NCI-H446 (cell line): ENCODE results near the gene GSN.
A peak's percentile ranks its signal among the peaks of the same experiment; 100 is the strongest.

Experiments
- DNase-seq, 2 experiments: peaks; one replicate each; lab custom pipeline; 2025; lab: John Stamatoyannopoulos, UW

GSN gene

DNA sequence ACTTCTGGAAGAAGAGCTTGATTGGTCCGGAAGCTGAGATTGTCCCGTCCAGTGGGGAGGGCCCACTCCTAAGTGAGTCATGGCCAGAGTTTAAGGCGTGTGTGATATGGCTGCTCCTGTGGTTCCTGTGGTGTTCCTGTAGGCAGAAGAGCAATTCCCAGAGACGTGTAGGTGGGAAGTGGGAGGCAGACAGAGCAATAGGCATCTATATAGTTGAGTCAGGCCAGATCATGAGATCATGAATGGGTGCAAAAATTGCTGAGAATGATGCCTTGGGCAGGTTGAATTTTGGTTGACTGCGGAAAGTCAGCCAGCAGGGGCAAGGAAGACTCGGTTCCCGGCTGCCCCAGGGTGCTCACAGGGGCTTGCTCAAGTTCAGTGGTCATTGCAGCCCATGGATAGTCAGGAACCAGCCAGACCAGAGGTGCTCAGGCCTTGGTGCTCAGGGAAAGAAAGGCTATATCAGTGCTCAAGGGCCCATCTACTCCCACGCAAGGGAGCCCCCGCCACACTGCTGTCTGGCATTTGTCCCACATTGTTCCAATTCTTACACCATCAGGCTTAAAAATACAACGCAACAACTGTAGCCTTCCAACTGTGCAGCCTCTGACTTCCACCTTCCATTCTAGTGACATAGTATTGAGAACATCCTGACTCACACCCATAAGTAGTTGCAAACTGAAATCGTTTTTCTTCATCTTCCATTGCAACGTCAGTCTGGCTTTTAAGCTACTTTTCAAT lies 21.0 kb upstream of the GSN start:
- DNase-seq = no peak

DNA sequence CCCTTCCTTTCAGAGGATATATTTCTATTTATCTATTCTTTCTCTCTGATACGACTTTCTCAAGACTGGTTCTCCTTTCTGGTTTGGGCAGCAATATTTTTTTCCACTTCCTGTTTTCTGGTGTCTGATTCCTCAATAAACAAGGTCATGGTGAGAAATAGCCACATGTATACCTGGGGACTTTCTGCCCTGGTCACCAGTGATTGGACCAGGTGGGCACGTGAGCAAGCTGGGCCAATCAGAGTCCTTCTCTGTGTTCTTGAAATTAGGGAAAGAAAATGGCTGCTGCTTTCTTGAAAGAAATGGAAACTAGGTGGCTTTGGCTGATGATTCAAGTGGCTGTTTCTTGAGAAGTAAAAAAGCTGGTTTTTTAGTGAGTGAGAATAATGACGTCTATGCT lies 18.4 kb upstream of the GSN start:
- DNase-seq = no peak

DNA sequence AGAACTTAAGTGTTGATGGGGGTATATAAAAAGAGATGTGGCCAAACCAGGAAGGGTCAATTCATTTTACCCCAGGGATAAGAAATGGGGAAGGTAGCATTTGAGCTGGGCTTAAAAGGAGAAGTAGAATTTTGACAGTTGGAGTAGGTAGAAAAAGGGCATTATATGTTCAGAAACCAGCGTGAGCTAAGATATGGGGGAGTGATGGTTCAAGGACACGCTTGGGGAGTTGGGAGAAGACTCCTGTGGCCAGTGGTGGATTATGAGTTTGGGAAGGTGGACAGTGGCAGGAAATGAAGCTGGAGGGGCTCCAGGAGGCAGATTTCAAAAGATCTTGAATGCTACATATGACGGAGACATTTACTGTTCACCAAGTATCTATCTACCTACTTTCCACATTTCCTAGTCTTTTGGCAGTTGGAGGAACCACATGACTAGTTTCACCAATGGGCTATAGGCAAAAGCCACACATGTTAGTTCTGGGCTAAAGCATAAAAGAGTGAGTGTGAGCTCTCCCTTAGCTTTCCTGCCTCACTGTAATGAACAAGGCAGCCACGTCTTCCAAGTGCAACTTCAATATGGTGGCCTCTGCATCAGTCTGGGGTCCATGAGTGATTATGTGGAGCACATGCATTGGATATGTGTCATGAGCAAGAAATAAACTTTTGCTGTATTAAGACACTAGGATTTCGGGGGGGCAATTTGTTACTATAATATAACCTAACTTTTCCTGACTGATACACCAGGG lies 15.7 kb upstream of the GSN start:
- no peak for DNase-seq

DNA sequence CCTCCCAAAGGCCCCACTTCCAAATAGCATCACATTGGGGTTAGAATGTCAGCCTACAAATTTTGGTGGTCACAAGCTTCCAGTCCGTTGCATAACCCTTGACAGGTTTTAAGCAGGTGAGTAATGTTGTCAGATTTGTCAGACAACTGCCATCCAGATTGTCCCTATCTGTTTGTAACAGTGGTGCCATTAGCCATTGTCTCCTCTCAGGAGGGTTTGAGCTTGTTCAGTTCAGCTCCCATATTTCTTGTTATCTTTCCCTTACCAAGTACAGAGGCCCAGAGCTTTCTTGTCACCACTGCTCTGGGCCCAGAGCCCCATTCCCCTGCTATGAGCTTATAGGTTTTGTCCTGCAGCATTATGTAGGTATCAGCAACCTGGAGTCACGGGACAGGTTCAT lies 14.8 kb upstream of the GSN start:
- DNase-seq = no peak

DNA sequence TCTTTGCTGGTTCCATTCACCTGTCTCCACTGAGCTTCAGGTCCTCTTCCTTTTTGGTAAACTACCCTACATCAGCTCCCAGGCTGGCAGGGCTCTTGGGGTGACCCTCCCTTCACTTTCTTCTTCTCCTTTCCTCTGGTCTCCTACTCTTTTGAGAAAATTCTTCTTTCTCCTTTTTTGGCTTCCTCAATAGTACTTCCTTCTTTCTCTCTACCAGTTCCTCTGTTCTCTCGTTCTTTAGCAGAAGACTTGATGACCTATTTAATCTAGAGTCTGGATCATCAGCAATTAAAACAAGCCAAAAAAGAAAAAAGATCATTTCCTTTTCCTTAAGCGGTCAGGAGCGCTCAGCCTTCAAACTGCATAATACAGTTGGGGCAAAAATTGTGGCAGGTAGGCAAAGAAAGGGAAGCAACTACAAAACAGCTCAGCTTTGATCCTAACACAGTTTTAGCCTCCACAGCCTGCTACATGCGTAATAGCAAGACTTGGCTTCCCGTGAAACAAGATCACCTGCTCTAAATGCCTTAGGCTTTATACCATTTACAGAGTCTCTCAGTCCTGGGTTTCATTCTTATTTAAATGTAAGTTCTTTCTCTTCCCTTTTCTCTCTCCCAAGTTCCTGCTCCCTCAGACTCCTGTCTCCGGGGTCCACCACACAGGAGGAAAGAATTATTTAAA lies 14.0 kb upstream of the GSN start:
- no peak for DNase-seq

DNA sequence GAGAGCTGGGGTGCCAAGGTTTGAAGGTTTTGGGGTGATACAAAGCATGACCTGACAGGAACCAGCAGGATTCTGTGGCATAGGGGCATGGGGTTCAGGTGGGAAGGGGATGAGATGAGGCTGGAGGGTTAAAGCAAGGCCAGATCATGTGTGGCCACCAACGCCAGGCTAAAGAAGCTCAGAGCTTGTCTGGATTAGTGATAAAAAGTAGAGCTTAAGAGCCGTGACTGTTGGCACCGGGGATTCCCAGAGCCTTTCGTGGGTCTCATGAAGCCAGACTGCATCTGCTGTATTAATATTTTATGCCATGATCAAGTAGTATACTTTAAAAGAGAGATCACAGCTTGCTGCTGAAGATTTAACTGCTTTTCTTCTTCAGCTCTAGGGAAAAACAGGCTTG lies 8.5 kb upstream of the GSN start:
- no peak for DNase-seq

DNA sequence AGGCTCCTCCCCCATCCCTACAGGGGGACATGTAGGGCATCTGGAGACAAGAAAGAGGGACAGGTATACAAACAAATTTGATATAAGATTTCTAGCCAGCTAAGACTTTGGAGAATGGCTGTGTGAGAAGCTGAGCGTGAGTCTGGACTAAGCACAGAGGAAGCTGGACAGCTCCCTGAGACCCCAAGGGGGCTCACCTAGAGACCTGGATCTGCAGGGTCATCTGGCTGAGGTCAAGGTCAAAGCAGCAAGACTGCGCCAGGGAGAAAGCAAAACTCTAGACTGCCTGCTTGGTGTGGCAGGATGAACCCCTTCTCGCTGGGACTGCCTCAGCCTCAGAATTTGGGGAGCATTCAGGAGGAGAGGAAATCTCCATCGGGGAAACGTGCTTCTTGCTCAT lies 8.0 kb upstream of the GSN start:
- DNase-seq = no peak

DNA sequence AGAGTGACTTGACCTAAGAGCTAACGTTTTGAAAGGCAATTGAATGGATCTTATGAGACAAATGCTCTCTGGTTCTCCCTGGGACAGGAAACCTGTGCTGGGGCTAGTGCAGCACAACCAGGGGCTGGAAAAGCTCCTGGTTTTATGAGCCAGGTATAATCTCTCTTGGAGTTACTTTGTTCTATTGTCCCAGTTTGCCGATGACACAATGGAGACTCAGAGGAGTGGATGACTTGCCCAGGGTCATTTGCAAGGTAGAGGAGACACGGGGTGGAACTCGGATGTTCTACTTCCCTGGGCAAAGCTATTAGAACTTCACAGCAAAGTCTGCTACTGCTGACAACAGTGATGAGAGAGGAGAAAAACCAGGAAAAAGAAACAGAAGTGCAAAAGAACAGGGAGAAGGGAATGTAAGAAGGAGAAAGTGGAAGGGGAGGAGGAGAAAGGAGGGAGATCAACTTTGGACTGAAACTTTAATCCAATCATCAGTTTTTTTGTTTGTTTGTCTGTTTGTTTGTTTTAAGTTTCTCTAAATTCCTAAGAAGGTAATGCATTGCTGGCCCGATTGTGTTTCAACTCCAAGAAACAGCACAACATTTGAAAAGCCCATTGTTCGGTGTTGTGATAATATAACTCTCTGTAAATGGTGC lies 7.4 kb upstream of the GSN start:
- no peak for DNase-seq

DNA sequence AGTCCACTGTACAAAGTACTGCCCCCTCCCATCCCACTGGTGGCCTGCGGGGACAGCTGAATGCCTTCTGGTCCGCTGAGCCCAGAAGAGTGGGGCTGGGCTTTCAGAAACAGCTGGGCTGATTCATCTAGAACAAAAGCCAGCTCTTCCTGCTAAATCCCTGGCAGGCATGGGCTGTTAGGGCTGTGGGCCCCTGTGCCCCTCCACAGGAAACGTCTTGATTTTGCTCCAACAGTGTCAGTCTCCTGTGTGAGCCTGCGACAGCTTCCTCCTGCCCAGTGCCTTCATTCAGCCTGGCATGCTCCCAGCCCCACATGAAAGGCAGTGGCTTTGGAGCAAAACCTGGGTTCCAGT lies 6.9 kb upstream of the GSN start:
- peak in 1 of 2 experiments; percentile 58 for DNase-seq

DNA sequence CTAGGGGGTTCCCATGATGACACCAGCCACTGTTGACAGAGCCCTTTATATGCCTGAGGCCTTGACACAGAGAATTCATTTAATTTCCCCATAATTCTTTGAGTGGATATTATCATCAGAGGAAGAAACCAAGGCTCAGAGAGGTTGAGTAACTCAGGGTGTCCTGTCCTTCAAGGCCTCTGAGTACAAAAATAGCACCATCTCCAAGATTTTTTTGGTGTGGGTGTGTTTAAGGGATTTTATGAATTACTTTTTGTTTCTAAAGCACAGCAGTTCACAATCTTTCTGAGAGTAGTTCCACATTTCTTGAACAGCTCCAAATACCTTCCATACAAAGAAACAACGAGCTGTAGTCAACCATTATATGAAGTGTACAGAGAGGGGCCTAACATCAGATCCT lies 6.2 kb upstream of the GSN start:
- no peak for DNase-seq

DNA sequence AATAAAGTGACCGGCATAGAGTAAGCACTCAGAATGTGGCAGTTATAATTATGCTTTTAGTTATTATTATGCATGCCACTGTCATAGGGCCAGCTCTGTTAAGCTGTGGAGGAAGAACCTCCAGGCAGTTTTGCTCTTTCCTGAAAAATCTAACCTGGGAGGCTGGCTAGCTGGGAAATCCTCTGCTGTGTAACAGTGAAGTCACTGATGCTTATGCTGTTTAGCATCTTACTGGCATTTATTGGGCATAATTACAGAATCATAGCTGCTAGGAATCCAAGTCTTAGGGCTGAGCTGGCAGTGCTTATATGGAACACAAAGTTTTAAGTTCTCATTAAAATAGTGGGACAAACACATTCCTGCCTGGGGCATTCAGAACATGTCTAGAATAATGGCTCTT lies 5.5 kb upstream of the GSN start:
- no peak for DNase-seq

DNA sequence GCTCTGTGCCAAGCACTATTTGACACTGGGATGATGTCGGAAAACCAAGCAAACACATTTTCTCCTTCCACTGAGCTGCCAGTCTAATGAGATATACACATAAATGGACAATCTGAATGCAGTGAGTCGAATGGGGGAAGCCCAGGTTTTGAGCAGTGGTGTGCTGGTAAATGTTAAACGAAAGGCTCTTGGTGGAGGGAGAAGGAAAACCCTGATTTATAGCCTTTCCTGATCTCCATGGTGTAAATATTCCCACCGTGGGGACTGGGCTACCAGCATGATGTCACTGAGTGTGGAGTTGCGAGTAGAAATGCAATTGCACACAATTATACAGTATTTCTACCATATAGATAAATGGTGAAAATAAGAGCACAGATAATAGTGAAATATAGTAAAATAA lies 5.0 kb upstream of the GSN start:
- DNase-seq = no peak

DNA sequence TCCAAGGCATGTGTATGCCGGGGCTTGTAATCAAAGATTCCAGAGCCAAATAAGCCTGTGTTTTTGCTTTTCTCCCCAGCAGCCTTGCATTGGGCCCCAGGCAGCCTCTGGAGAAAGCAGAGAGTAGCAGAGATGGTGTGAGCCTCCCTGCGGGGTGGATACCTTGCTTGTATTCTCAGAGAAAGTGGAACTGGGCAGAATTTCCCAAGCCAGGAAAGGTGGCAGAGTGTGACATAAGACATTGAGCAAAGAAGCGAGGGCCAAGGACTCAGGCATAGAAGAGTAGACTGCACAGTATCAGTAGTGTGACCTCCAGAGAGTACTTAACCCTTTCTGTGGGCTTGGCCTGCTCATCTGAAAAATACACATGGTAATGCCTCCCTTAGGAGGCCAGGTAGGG lies 1.6 kb upstream of the GSN start:
- no peak for DNase-seq

DNA sequence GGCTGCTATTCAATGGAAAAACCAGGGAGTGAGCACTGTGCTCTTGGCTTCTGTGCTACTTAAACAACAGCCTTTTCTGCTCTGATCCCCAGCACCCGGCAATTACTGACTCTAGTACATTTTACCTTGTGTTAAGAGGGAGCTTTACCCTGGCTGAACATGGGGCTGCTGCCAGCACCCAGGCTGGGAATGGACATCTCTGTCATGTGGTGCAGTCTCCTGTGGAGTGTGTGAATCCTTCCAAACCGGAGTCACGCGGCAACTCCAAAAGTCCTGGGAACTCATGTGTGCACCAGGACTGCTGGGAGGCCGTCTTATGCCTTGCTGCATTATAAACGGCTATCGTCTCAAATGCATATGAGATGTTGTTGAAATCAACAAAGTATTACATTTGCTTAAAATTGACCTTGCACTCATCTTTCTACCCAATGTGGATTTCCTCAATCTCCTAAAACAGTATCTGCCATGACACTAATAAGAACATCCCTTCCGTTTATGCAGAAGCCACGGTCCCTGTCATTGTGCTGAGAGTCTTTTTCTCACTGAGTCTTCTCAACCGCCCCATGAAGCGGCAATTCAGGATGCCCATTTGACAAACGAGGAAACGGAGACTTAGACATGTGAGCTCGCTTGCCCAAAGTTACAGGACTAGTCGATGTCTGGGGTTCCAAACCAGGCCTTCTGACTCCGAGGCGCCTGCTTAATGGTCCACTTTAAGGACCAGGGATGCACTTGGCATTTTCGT lies 884 bp upstream of the GSN start:
- peak in 1 of 2 experiments; percentile 17 for DNase-seq

DNA sequence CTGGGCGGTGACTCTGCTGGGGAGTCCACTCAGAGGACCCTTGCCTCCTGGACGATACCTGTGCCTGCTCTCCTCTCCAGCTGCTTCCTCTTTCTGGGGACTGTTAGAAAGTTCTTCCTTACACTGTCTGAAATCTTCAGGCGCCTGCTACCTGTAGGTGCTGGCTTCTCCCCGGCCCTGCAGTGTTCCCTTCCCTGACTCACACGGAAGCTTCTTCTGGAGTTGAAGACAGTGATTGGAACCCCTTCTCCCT lies 562 bp downstream of the GSN start:
- DNase-seq = no peak

DNA sequence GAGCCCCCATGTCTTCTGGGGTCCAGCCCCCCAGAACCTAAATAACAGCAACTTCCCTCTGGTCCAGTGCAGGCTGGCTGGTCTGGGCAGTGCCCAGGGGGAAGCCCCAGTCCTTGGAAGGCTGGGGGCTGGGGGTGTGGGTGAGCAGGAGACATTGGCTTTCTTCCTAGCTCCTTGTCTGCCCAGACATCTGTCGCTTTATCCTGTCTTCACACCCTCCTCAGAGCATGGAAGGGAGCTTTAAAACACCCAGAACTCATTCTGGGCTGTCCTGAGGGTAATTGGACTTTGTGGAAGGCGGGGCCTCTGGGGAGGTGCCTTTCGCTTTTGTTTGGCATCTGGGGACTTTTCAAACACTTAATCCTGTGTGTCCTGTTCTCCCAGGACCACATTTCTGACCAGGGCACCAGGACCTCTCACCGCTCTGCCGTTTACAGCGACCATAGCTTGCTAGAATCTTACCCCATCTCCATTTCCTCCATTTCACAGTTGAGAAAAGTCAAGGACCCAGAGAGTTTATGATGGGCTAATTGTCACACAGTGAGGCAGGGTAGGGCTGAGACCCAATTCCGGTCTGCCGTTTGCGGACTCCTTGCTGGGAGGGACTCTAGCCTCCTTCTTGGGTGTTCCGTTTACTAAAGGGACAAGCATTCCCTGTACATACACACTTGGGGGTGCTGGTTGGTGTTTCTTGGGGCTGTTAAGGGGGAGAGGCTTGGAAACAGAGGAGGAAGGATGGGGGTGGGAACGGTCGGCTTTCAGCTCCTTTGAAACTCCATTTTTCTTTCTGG lies 1.1 kb downstream of the GSN start:
- peak in 1 of 2 experiments; percentile 24 for DNase-seq

DNA sequence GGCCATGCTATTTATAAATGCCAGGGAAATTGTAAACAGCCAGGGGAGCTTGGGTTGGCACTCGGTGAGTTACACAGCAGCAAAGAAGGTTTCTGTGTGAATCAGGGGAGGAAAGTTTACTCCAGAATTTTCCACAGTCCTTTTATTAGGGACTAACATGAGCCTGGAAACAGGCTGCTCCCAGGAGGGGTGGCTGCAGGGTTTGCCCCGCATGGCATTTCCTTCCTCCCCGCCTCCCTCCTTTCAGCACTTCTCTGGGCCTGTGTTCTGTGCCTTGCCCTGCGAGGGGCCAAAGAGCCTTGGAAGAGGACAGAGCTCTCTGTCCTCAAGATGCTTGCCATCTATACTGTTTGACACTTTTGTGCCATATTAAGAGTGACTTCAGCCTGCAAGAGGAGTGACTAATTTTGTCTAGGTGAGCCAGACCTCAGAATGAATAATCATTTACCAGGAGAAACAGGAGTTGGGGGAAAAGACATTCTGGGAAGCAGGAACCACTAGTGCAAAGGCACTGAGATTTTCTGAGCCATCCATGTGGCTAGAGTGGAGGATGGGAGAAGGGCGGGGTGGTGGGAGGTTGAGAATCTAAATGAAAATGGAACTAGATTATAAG lies 1.8 kb downstream of the GSN start:
- DNase-seq = no peak

DNA sequence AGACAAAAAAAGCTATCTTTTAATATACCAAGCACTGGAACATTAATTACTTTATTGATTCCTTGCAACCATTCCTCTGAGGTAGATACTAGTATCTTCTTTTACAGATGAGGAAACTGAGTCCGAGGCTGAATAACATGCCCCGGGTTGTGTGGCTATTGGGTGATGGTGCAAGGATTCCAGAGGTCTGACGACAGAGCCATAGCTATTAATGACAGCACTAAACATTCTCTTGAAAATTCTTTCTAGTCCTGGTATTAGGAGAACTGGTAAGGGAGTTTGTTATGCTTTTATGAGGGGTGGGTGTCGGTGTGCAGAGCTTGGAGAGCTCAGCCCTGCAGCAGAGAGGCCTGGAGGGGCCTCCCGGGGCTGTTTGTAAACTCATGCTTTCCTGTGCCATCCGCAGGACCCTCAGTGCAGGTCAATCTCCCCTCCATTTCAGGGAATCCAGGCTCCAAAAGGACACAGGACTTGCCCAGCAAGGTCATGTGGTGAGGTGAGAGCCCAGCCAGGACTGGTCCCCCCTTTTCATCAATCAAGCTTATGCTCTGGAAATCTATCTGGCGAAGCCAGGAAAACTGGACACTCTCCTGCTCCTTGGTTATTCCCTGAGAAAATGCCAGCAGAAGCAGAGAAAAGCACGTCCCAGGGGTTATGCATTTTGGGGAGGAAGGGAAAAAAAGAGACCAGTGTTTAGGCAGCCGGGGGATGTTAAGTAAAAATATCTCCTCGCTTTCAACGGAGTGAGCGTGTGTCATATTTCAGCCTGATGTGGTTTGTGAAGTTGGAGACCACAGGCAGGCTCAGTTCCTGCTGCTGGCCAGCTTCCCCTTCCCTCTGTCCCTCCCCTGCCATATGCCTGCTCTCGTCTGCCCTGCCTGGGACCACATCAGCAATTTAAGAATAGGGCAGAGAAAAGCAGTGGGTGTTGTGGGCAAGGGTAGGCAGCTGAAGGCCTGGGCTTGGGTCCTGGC lies 3.7 kb downstream of the GSN start:
- DNase-seq = no peak

DNA sequence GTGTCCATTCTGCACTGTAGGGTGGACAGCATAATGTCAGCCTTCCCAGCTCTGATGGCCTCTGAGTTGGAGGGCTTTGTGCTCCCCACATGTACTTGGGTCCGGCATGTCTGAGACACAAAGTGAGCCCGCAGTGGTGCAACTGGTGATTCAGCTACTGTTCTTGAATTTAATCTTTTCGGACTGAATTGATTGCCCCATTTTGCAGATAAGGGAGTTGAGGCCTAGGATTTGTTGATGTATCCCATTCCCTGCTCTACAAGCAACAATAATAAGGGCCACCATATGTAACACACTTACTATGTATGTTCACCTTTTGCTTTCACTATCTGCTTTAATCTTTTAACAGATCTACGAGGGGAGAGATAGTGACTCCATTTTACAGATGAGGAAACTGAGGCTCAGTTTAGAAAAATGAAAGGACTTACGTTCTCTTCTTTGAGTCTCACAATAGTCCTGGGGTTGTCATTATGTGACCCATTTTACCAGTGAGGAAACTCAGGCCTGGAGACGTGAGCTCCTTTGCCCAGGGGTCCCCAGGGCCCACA lies 4.5 kb downstream of the GSN start:
- no peak for DNase-seq
